Effector CD8-positive, alpha-beta T cell (primary cell): ENCODE data around the gene SHTN1.

Source experiments
- DNase-seq: peaks from one replicate; lab custom pipeline; 2025; lab: John Stamatoyannopoulos, UW

The SHTN1 gene

GRCh38 chr10:116984202-116984990 is 20.6 kb downstream of the SHTN1 start:
- no peak for DNase-seq

GRCh38 chr10:116980041-116980440 is 24.9 kb downstream of the SHTN1 start:
- no peak for DNase-seq

- no peak for DNase-seq
Observed at GRCh38 chr10:116978901-116979300, 26.1 kb downstream of the SHTN1 start.

- DNase-seq = no peak
Observed at GRCh38 chr10:116974456-116975005, 30.5 kb downstream of the SHTN1 start.

GRCh38 chr10:116973946-116974455 is 31.0 kb downstream of the SHTN1 start:
- no peak for DNase-seq

GRCh38 chr10:116973371-116973905 is 31.5 kb downstream of the SHTN1 start:
- no peak for DNase-seq

GRCh38 chr10:116972131-116972530 is 32.9 kb downstream of the SHTN1 start:
- DNase-seq = no peak

GRCh38 chr10:116970050-116970449 is 34.9 kb downstream of the SHTN1 start:
- no peak for DNase-seq

GRCh38 chr10:116968331-116968730 is 36.7 kb downstream of the SHTN1 start:
- no peak for DNase-seq

GRCh38 chr10:116961406-116962251 is 43.4 kb downstream of the SHTN1 start:
- no peak for DNase-seq

- DNase-seq = no peak
Observed at GRCh38 chr10:116960066-116960776, 44.8 kb downstream of the SHTN1 start.

GRCh38 chr10:116952729-116953128 is 52.3 kb downstream of the SHTN1 start:
- no peak for DNase-seq

GRCh38 chr10:116948530-116948870 is 56.5 kb downstream of the SHTN1 start:
- DNase-seq = no peak

GRCh38 chr10:116947841-116948529 is 57.0 kb downstream of the SHTN1 start:
- DNase-seq = no peak

GRCh38 chr10:116944911-116945310 is 60.1 kb downstream of the SHTN1 start:
- no peak for DNase-seq

- DNase-seq = no peak
Observed at GRCh38 chr10:116931806-116932205, 73.2 kb downstream of the SHTN1 start.

GRCh38 chr10:116926426-116926825 is 78.6 kb downstream of the SHTN1 start:
- no peak for DNase-seq

- DNase-seq = no peak
Observed at GRCh38 chr10:116925056-116925455, 79.9 kb downstream of the SHTN1 start.

- no peak for DNase-seq
Observed at GRCh38 chr10:116919706-116920105, 85.3 kb downstream of the SHTN1 start.

GRCh38 chr10:116919164-116919563 is 85.8 kb downstream of the SHTN1 start:
- no peak for DNase-seq

- no peak for DNase-seq
Observed at GRCh38 chr10:116918583-116918982, 86.4 kb downstream of the SHTN1 start.
